Lower leg skin (tissue), 3 donors: ENCODE results near the gene CLPTM1L.
"Not testable (repeated sequence)": the region's sequence is repeated elsewhere in the genome, so short reads cannot be mapped to it uniquely, and the experiment has no call there.

Source experiments
- POLR2A ChIP-seq, 2 donors: fragments of 450-650 bp; IDR thresholded peaks; one replicate each; pipeline ENCODE4 v1.6.1; 2016 to 2017; ENCODE audit warnings: antibody characterized with exemption in 2 of 2, mild to moderate bottlenecking in 1 of 2, moderate library complexity in 1 of 2
- TF ChIP-seq, protein P1 (sequence below), 3 donors: fragments of 450-650 bp; IDR thresholded peaks; one replicate each; pipeline ENCODE4 v1.5.1; 2016; ENCODE audit warnings: antibody characterized with exemption in 3 of 3, mild to moderate bottlenecking in 3 of 3, moderate library complexity in 2 of 3

GRCh38 chr5:1290956-1291355 lies 53.9 kb downstream of the CLPTM1L start:
- TF ChIP-seq, protein P1, sequence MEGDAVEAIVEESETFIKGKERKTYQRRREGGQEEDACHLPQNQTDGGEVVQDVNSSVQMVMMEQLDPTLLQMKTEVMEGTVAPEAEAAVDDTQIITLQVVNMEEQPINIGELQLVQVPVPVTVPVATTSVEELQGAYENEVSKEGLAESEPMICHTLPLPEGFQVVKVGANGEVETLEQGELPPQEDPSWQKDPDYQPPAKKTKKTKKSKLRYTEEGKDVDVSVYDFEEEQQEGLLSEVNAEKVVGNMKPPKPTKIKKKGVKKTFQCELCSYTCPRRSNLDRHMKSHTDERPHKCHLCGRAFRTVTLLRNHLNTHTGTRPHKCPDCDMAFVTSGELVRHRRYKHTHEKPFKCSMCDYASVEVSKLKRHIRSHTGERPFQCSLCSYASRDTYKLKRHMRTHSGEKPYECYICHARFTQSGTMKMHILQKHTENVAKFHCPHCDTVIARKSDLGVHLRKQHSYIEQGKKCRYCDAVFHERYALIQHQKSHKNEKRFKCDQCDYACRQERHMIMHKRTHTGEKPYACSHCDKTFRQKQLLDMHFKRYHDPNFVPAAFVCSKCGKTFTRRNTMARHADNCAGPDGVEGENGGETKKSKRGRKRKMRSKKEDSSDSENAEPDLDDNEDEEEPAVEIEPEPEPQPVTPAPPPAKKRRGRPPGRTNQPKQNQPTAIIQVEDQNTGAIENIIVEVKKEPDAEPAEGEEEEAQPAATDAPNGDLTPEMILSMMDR (IDR thresholded peaks at IDR 0.05) = not testable (repeated sequence)
- TF ChIP-seq POLR2A (IDR thresholded peaks at IDR 0.05) = not testable (repeated sequence)
